ENCODE measurements around the gene SCOC.

The SCOC gene

GRCh38 chr4:140344621-140345020 lies 28.8 kb upstream of the SCOC start:
- no peak overlapping the region for H3K4me2 ChIP-seq (ENCODE audit: low read length)
- H3K27ac ChIP-seq (ENCODE audit: low read length): no peak overlapping the region
- peaks cover 38% of the 10 kb centered on the region for H3K27me3 ChIP-seq (ENCODE audit: low read depth, low read length)
- peaks cover 6% of the 10 kb centered on the region for H3K4me1 ChIP-seq (ENCODE audit: low read length)
- no peak overlapping the region for H3K4me3 ChIP-seq (ENCODE audit: low read length)
- H3K36me3 ChIP-seq (replicated peaks; ENCODE audit: low read depth, low read length): no peaks in the 10 kb centered on the region
- H3K79me2 ChIP-seq (ENCODE audit: low read length): no peaks in the 10 kb centered on the region
- TF ChIP-seq CTCF (IDR thresholded peaks at IDR 0.05; ENCODE audit: low read depth, low read length) (no peak), EZH2phosphoT487 (IDR thresholded peaks at IDR 0.05; ENCODE audit: low read depth) (no peak)
- no peak overlapping the region for H2AFZ ChIP-seq (ENCODE audit: low read depth, low read length)
- H3K9ac ChIP-seq (ENCODE audit: low read length): no peak overlapping the region
- no peaks in the 10 kb centered on the region for H4K20me1 ChIP-seq (ENCODE audit: insufficient read depth, low read length)
- no peaks in the 10 kb centered on the region for H3K9me3 ChIP-seq (ENCODE audit: insufficient read depth, low read length)

GRCh38 chr4:140346136-140346535 lies 27.3 kb upstream of the SCOC start:
- Histone ChIP-seq H3K79me2 (ENCODE audit: low read length) (no peaks in the 10 kb centered on the region), H3K4me2 (ENCODE audit: low read length) (no peak overlapping the region), H3K4me1 (ENCODE audit: low read length) (peaks cover 6% of the 10 kb centered on the region), H3K36me3 (replicated peaks; ENCODE audit: low read depth, low read length) (no peaks in the 10 kb centered on the region), H3K27me3 (ENCODE audit: low read depth, low read length) (peaks cover 46% of the 10 kb centered on the region), H3K27ac (ENCODE audit: low read length) (no peak overlapping the region), H3K4me3 (ENCODE audit: low read length) (no peak overlapping the region), H3K9ac (ENCODE audit: low read length) (no peak overlapping the region), H4K20me1 (ENCODE audit: insufficient read depth, low read length) (no peaks in the 10 kb centered on the region), H3K9me3 (ENCODE audit: insufficient read depth, low read length) (no peaks in the 10 kb centered on the region), H2AFZ (ENCODE audit: low read depth, low read length) (no peak overlapping the region)
- TF ChIP-seq CTCF (IDR thresholded peaks at IDR 0.05; ENCODE audit: low read depth, low read length) (no peak), EZH2phosphoT487 (IDR thresholded peaks at IDR 0.05; ENCODE audit: low read depth) (no peak)

- Histone ChIP-seq H3K4me2 (ENCODE audit: low read length) (no peak overlapping the region), H3K79me2 (ENCODE audit: low read length) (no peaks in the 10 kb centered on the region), H3K9ac (ENCODE audit: low read length) (no peak overlapping the region), H3K9me3 (ENCODE audit: insufficient read depth, low read length) (no peaks in the 10 kb centered on the region), H3K4me3 (ENCODE audit: low read length) (no peak overlapping the region), H4K20me1 (ENCODE audit: insufficient read depth, low read length) (no peaks in the 10 kb centered on the region), H3K4me1 (ENCODE audit: low read length) (no peaks in the 10 kb centered on the region), H3K27me3 (ENCODE audit: low read depth, low read length) (peaks cover 23% of the 10 kb centered on the region), H3K27ac (ENCODE audit: low read length) (no peak overlapping the region), H3K36me3 (replicated peaks; ENCODE audit: low read depth, low read length) (no peaks in the 10 kb centered on the region), H2AFZ (ENCODE audit: low read depth, low read length) (no peak overlapping the region)
- no peak for TF ChIP-seq CTCF (IDR thresholded peaks at IDR 0.05; ENCODE audit: low read depth, low read length)
- no peak for TF ChIP-seq EZH2phosphoT487 (IDR thresholded peaks at IDR 0.05; ENCODE audit: low read depth)
These were observed 23.6 kb upstream of the SCOC start for GRCh38 chr4:140349816-140350215.

- Histone ChIP-seq H3K9ac (ENCODE audit: low read length) (no peak overlapping the region), H3K79me2 (ENCODE audit: low read length) (no peaks in the 10 kb centered on the region), H3K9me3 (ENCODE audit: insufficient read depth, low read length) (no peaks in the 10 kb centered on the region), H3K4me1 (ENCODE audit: low read length) (no peaks in the 10 kb centered on the region), H3K4me3 (ENCODE audit: low read length) (no peak overlapping the region), H3K36me3 (replicated peaks; ENCODE audit: low read depth, low read length) (no peaks in the 10 kb centered on the region), H3K27ac (ENCODE audit: low read length) (no peak overlapping the region), H3K27me3 (ENCODE audit: low read depth, low read length) (peaks cover 34% of the 10 kb centered on the region), H3K4me2 (ENCODE audit: low read length) (no peak overlapping the region), H4K20me1 (ENCODE audit: insufficient read depth, low read length) (no peaks in the 10 kb centered on the region), H2AFZ (ENCODE audit: low read depth, low read length) (no peak overlapping the region)
- TF ChIP-seq CTCF (IDR thresholded peaks at IDR 0.05; ENCODE audit: low read depth, low read length) (no peak), EZH2phosphoT487 (IDR thresholded peaks at IDR 0.05; ENCODE audit: low read depth) (no peak)
These were observed 22.1 kb upstream of the SCOC start for GRCh38 chr4:140351093-140352075.

All from OCI-LY3 (cell line).